Thoracic aorta (tissue), 2 donors: ENCODE measurements around the gene NAV2. TPM values are rescaled to one million over a fixed set of nuclear protein-coding genes. Genes with fewer than 3 reads are reported as not detected.

Source experiments
- ATAC-seq: fragments of 150-250 bp; one replicate; pipeline ENCODE4 v1.8.0; 2017; ENCODE audit warnings: low read depth; ENCODE audit not compliant: insufficient number of reproducible peaks, low FRiP score
- DNase-seq: peaks from one replicate; pipeline ENCODE4 v3.0.0-alpha.2; 2020; ENCODE audit warnings: low spot score
- H3K27ac ChIP-seq, 2 donors: fragments of 200-600 bp; sonication (generic); 1 replicate in 1 of 2; 2 replicates in 1 of 2; pipeline ENCODE4 v1.5.1; 2016; ENCODE audit warnings: mild to moderate bottlenecking in 2 of 2, moderate library complexity in 2 of 2
- H3K27me3 ChIP-seq: fragments of 200-600 bp; sonication (generic); replicated peaks from 2 replicates; pipeline ENCODE4 v1.6.0; 2016; ENCODE audit warnings: mild to moderate bottlenecking; ENCODE audit not compliant: insufficient read depth
- H3K36me3 ChIP-seq: fragments of 200-600 bp; sonication (generic); one replicate; pipeline ENCODE4 v1.5.1; 2016
- H3K4me1 ChIP-seq, 2 donors: fragments of 200-600 bp; sonication (generic); 1 replicate in 1 of 2; 2 replicates in 1 of 2; pipeline versions ENCODE4 v1.5.1 to v1.6.0; 2016; ENCODE audit warnings: low read depth in 2 of 2, mild to moderate bottlenecking in 1 of 2; ENCODE audit not compliant: control insufficient read depth in 1 of 2
- H3K4me3 ChIP-seq: fragments of 200-600 bp; sonication (generic); 2 replicates; pipeline ENCODE4 v1.5.1; 2016; ENCODE audit warnings: mild to moderate bottlenecking
- H3K9me3 ChIP-seq: fragments of 200-600 bp; sonication (generic); 2 replicates; pipeline ENCODE4 v1.5.1; 2016
- total RNA-seq, 2 donors: library from RNA; depleted of rRNA; stranded (reverse); fragments of >200 nt; gene quantifications; one replicate each; pipeline versions ENCODE4 v1.1.0 to v1.2.3, GENCODE V29; 2016
- TF ChIP-seq, protein P1 (sequence below): fragments of 200-600 bp; sonication (generic); IDR thresholded peaks from one replicate; pipeline ENCODE4 v1.5.1; 2019; ENCODE audit warnings: antibody characterized with exemption

NAV2 gene
- total RNA-seq, 2 donors from 2014 or later: 125 to 230 TPM

DNA sequence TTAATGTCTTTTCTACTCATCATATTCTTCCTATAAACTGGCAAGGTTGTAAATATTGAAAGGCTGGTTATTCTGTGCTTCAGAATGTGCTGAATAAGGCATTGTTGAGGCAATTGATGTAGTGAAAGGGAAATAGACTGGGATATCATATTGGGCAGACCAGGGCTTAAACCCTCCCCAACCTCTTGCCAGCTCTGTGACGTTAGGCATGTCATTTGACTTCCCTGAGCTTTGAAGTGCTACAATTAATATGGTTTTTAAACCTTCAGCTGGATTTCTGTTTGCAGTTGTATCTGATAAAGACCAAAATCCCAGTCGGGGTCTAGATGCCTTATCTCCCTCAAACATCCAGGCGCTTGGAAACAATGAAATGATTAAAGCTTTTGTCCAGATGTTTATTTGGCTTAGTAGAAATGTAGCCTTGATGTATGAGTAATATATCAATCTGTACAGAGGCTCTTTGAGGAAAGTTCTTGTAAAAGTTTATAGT is 239.5 kb downstream of the NAV2 start:
- Histone ChIP-seq H3K27me3 (no peaks in the 10 kb centered on the region), H3K4me1 (peaks cover 39 to 73% of the 10 kb centered on the region in 2 donors), H3K27ac (peak overlapping the region; percentile 3 to 67), H3K9me3 (no peaks in the 10 kb centered on the region), H3K36me3 (peaks cover 21% of the 10 kb centered on the region), H3K4me3 (no peak overlapping the region)
- no peak for ATAC-seq
- no peak for DNase-seq
- TF ChIP-seq, protein P1, sequence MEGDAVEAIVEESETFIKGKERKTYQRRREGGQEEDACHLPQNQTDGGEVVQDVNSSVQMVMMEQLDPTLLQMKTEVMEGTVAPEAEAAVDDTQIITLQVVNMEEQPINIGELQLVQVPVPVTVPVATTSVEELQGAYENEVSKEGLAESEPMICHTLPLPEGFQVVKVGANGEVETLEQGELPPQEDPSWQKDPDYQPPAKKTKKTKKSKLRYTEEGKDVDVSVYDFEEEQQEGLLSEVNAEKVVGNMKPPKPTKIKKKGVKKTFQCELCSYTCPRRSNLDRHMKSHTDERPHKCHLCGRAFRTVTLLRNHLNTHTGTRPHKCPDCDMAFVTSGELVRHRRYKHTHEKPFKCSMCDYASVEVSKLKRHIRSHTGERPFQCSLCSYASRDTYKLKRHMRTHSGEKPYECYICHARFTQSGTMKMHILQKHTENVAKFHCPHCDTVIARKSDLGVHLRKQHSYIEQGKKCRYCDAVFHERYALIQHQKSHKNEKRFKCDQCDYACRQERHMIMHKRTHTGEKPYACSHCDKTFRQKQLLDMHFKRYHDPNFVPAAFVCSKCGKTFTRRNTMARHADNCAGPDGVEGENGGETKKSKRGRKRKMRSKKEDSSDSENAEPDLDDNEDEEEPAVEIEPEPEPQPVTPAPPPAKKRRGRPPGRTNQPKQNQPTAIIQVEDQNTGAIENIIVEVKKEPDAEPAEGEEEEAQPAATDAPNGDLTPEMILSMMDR: no peak

- DNase-seq (no peak), ATAC-seq (no peak)
- no peaks in the 10 kb centered on the region for H3K27me3 ChIP-seq
- peaks cover 40 to 73% of the 10 kb centered on the region in 2 donors for H3K4me1 ChIP-seq
- TF ChIP-seq, protein P1: no peak
- H3K36me3 ChIP-seq: peaks cover 21% of the 10 kb centered on the region
- no peak overlapping the region for H3K4me3 ChIP-seq
- H3K27ac ChIP-seq: peak overlapping the region; percentile 3 to 67
- no peaks in the 10 kb centered on the region for H3K9me3 ChIP-seq
Measured at GRCh38 chr11:19952911-19953310, 240.3 kb downstream of the NAV2 start.

DNA sequence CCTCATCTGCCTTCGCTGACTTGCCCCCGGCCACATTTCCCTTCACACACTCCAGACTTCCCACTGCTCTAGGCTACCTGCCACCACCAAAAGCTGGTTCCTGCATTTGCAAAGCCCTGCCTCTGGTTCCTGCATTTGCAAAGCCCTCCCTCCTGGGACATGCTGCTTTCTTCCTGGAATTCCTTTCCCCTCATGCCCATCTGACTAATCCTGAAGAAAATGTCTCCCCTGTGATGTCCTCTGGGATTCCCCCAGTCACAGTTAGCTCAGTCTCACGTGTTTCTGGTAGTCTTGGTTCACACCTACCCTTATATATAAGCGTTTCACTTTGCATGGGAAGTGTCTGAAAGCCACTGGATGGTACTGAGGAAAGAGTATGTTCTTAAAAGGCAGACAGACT is 240.7 kb downstream of the NAV2 start:
- peak overlapping the region; percentile 3 to 67 for H3K27ac ChIP-seq

GRCh38 chr11:19953909-19954308 is 241.3 kb downstream of the NAV2 start:
- ATAC-seq (peak; percentile 23), DNase-seq (no peak)
- peaks cover 42 to 80% of the 10 kb centered on the region in 2 donors for H3K4me1 ChIP-seq
- H3K27ac ChIP-seq: peak overlapping the region; percentile 3 to 67
- H3K4me3 ChIP-seq: no peak overlapping the region
- H3K27me3 ChIP-seq: no peaks in the 10 kb centered on the region
- no peaks in the 10 kb centered on the region for H3K9me3 ChIP-seq
- TF ChIP-seq, protein P1: peak; percentile 55
- peaks cover 16% of the 10 kb centered on the region for H3K36me3 ChIP-seq

More for the DNA sequence above, 240.7 kb downstream of the NAV2 start:
- no peaks in the 10 kb centered on the region for H3K9me3 ChIP-seq
- no peaks in the 10 kb centered on the region for H3K27me3 ChIP-seq
- ATAC-seq (no peak), DNase-seq (no peak)
- H3K4me3 ChIP-seq: no peak overlapping the region
- peaks cover 21% of the 10 kb centered on the region for H3K36me3 ChIP-seq
- TF ChIP-seq, protein P1: no peak
- peaks cover 42 to 74% of the 10 kb centered on the region in 2 donors for H3K4me1 ChIP-seq

DNA sequence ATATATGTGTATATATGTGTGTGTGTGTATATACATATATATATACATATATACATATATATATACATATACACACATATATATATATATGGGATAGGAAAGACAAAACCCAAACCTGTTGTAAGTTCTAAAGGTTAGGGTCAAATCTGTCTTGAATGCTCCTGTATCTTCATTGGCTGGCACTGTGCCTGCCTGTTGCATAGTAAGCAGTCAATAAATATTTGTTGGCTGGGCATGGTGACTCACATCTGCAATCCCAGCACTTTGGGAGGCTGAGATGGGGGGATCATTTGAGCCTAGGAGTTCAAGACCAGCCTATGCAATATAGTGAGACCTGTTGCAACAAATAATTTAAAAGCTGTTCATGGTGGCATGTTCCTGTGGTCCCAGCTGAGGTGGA is 242.3 kb downstream of the NAV2 start:
- Histone ChIP-seq H3K9me3 (no peaks in the 10 kb centered on the region), H3K4me1 (peaks cover 42 to 90% of the 10 kb centered on the region in 2 donors), H3K27ac (no peak overlapping the region), H3K36me3 (peaks cover 6% of the 10 kb centered on the region), H3K27me3 (no peaks in the 10 kb centered on the region), H3K4me3 (no peak overlapping the region)
- no peak for ATAC-seq
- DNase-seq: no peak
- TF ChIP-seq, protein P1: no peak
